ENCODE data around the gene WDFY4.

Gene WDFY4

DNA sequence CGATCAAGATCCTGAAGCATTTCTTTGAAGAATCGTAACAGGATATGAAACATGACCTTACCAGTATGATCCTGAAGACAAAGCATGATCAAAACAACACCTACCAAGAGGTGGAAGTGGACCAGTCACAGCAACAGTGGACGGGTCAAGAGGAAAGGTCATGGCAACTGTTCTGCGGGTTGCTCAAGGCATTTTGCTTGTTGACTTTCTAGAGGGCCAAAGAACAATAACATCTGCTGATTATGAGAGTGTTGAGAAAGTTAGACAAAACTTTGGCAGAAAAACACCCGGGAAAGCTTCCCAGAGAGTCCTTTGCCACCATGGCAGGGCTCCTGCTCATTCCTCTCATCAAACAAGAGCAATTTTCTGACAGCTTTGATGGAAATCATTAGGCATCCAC is 320.6 kb downstream of the WDFY4 start:
- H3K4me3 ChIP-seq (ENCODE audit: low read depth, low read length): no peak overlapping the region
- no peak for DNase-seq (ENCODE audit: low read depth)
- no peak for TF ChIP-seq CTCF (conservative IDR thresholded peaks at IDR 0.05; ENCODE audit: low read depth, low read length)

GRCh38 chr10:49007129-49007528 is 322.5 kb downstream of the WDFY4 start:
- no peak for TF ChIP-seq CTCF (conservative IDR thresholded peaks at IDR 0.05; ENCODE audit: low read depth, low read length)
- H3K4me3 ChIP-seq (ENCODE audit: low read depth, low read length): no peak overlapping the region
- DNase-seq (ENCODE audit: low read depth): no peak

- TF ChIP-seq CTCF (conservative IDR thresholded peaks at IDR 0.05; ENCODE audit: low read depth, low read length): no peak
- no peak for DNase-seq (ENCODE audit: low read depth)
Measured at GRCh38 chr10:49008091-49008490, 323.4 kb downstream of the WDFY4 start.

GRCh38 chr10:49008505-49009198 is 324.0 kb downstream of the WDFY4 start:
- TF ChIP-seq CTCF (conservative IDR thresholded peaks at IDR 0.05; ENCODE audit: low read depth, low read length): no peak
- no peak for DNase-seq (ENCODE audit: low read depth)
- no peak overlapping the region for H3K4me3 ChIP-seq (ENCODE audit: low read depth, low read length)

More at GRCh38 chr10:49008091-49008490, 323.4 kb downstream of the WDFY4 start:
- no peak overlapping the region for H3K4me3 ChIP-seq (ENCODE audit: low read depth, low read length)

DNA sequence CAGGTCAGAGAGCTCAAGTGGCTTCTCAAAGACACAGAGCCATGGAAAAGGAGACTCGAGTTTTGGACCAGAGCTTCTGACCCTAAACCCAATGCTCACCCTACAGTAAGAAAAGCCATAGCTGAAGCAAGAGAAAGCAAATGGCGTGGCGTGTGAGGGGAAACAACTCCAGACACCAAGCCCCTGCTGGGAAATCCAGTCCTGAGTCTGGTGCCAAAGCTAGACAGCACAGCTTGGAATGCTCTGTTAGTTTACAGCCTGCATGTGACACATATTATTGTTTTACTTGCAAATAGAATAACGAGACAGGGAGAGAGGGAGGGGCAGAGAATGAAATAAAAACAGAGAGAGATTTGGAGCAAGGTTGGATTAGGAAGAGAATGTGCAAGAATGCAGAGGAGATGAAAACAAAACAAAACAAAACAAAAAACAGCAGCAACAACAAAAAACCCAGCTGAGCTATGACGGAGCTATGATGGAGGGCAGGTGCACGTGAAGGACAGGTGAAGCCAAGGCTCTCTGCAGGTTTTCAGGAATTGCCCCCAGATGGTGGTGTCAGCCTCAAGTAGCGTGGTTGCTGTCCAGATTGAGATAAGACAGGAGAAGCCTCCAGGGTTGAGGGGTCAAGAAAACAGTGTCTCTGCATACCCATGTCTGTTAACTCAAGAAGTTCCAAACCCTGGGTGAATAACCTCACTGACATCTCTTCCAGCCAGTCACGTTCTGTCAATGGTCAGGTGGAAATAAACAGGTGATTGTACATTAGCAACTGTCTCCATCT is 324.7 kb downstream of the WDFY4 start:
- DNase-seq (ENCODE audit: low read depth): peak; percentile 4
- no peak overlapping the region for H3K4me3 ChIP-seq (ENCODE audit: low read depth, low read length)
- no peak for TF ChIP-seq CTCF (conservative IDR thresholded peaks at IDR 0.05; ENCODE audit: low read depth, low read length)

- TF ChIP-seq CTCF (conservative IDR thresholded peaks at IDR 0.05; ENCODE audit: low read depth, low read length): no peak
- DNase-seq (ENCODE audit: low read depth): no peak
- no peak overlapping the region for H3K4me3 ChIP-seq (ENCODE audit: low read depth, low read length)
Measured at GRCh38 chr10:49010295-49010694, 325.6 kb downstream of the WDFY4 start.

Measured in choroid plexus epithelial cell (primary cell).